LNCaP clone FGC (cell line): ENCODE results near the gene PALLD.
A peak's percentile ranks its signal among the peaks of the same experiment; 100 is the strongest.

Source experiments
- DNase-seq: peaks from one replicate; pipeline ENCODE4 v3.0.0-alpha.2; 2011; ENCODE audit warnings: low read depth
- H3K4me3 ChIP-seq: 2 replicates; pipeline ENCODE4 v1.5.1; 2011; ENCODE audit warnings: mild to moderate bottlenecking, low read depth, low read length, control low read depth
- TF ChIP-seq, protein P1 (sequence below): IDR thresholded peaks from 2 replicates; pipeline ENCODE4 v1.5.1; 2012; ENCODE audit warnings: mild to moderate bottlenecking; ENCODE audit not compliant: control insufficient read depth, insufficient read depth; ENCODE audit errors: extremely low read depth

PALLD gene

DNA sequence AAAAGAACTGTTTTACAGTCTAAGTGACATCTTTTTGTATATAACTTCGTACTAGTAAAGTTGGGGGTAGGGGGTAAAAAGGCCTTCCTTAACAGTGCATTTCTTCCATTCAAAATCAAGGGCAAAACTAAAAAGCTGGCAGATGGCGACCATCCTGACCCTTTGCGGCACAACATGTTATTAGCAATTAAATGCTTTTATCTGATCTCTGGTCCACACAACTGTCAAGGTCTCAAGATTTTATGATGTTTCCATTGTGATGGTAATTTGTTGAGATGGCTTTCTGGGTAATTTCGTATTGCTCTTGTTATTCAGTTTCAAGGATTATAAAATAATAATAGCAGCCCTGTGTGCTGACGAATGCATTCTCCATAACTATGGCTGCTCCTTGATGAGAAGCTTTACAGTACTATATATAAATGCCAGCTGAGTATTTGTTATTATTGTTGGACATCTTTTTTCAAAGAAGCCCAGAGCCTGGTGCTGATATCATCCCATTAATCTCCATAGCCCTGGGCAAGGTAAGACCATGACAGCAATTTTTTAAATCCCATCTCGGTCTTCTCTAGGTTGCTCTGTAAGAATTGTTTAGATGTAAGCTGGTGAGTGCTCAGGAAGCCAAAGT is 423.7 kb downstream of the PALLD start:
- no peak overlapping the region for H3K4me3 ChIP-seq
- TF ChIP-seq, protein P1, sequence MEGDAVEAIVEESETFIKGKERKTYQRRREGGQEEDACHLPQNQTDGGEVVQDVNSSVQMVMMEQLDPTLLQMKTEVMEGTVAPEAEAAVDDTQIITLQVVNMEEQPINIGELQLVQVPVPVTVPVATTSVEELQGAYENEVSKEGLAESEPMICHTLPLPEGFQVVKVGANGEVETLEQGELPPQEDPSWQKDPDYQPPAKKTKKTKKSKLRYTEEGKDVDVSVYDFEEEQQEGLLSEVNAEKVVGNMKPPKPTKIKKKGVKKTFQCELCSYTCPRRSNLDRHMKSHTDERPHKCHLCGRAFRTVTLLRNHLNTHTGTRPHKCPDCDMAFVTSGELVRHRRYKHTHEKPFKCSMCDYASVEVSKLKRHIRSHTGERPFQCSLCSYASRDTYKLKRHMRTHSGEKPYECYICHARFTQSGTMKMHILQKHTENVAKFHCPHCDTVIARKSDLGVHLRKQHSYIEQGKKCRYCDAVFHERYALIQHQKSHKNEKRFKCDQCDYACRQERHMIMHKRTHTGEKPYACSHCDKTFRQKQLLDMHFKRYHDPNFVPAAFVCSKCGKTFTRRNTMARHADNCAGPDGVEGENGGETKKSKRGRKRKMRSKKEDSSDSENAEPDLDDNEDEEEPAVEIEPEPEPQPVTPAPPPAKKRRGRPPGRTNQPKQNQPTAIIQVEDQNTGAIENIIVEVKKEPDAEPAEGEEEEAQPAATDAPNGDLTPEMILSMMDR = no peak
- no peak for DNase-seq

DNA sequence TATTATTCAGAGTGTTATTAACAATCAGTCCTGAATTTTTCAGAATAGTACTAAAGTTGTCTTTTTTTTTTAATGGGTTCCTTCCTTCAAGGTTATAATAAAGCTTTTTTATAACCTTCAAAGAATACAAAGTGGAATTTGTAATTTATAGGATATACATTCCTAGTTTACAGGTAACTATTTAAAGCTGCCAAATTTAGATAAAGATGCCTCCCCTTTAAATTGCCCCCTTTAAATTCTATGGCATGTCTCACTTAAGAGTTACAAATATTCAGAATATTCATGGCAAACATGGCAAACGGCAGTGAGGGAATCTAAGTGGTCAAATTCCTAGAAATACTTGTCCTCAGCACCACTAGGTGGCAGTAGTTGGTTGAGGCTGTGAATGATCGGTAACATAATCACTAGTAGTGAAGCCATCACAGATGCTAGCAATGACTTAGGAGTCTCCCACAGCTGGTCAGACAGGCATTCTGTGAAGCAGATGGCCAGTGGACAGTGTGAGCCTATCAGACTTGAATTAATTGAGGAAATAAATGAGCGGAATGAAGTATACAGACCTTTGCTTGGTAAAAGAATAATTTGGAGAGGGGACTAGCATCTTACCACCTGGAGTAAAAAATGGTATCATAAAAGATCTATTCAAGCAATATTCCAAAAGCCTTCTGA is 426.8 kb downstream of the PALLD start:
- no peak overlapping the region for H3K4me3 ChIP-seq
- TF ChIP-seq, protein P1 = peak; percentile 87
- peak; percentile 54 for DNase-seq

DNA sequence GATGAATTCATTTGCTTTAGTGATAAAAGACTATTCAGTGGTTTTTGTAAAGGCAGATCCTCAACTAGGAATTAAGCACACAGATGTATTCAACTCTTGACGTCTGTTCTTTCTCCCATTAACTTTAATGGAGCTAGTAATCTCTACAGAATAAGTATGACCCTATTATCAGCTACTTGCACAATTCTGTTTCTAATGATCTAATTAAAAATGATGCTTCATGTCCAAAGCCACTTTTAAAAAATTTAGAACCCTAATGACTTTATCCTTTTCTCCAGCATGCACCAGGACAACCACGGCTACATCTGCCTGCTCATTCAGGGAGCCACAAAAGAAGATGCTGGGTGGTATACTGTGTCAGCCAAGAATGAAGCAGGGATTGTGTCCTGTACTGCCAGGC is 427.8 kb downstream of the PALLD start:
- no peak for DNase-seq
- TF ChIP-seq, protein P1 = no peak
- H3K4me3 ChIP-seq = no peak overlapping the region

DNA sequence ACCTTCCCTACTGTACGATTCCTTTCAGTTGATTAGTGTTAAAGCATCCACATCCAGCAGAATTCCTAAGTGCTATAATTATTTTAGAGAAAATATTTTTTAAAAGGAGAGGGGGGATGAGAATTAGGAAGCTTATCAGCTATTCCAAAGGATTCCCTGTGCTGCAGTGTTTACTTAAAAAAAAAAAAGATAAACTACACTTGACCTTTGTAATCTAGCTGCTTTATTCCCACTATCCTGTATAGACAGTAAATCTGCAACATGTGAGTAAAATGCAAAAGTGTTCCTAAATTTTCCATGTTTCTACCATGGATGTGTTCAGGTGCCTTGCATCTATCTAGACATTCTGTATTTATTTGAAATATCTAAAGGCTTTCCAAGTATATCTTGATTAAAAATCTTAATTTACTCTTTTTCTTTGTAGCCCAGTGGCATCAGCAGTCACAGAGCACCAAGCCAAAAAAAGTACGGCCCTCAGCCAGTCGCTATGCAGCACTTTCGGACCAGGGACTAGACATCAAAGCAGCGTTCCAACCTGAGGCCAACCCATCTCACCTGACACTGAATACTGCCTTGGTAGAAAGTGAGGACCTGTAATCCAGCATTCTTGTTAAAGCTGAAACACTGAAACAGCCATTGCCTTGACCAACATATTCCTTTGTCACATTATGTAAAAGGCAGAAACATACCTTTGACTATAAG is 429.1 kb downstream of the PALLD start:
- TF ChIP-seq, protein P1 = no peak
- no peak overlapping the region for H3K4me3 ChIP-seq
- DNase-seq = no peak

DNA sequence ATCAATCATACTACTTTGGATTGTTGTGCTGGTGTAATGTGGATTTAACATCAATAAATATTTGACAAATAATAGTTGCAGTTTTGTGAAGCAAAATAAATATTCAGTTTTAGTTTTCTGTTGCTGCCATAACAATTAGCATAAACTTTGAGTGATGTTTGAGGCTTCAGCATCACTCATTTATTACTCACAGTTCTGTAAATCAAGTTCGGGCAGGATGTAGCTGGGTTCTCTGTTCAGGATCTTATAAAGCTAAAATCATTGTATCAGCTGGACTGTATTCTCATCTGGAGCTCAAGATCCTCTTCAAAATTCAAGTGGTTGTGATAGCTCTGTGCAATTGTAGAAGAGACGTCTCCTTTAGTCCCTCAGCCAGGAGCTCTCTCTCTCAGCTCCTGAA is 431.5 kb downstream of the PALLD start:
- TF ChIP-seq, protein P1 = no peak
- no peak overlapping the region for H3K4me3 ChIP-seq
- DNase-seq = no peak

DNA sequence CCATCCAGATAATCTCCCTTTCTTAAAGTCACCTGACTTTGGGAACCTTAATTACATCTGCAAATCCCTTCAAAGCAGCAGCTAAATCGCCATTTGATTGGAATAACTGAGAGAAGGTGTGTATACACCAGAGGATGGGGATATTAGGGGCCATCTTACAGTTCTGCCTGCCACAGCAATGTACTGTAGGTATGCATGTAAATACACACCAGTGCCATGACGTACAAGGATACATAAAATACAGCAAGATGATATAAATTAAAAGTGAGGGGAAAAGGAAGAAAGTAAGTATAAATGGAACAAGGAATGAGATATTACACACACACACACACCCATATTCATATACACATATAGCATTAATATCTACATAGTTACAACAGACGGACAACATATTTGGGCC is 432.0 kb downstream of the PALLD start:
- TF ChIP-seq, protein P1 = no peak
- no peak for DNase-seq
- no peak overlapping the region for H3K4me3 ChIP-seq
